Measurements from ENCODE around the gene ENTPD1. TPM values are rescaled to one million over a fixed set of nuclear protein-coding genes. Genes with fewer than 3 reads are reported as not detected.

The ENTPD1 gene
- total and polyA plus RNA-seq, 10 of the 15 experiments (the other 5 are each of a cell fraction or from before 2014, with no cell fraction given) = 110 to 413 (median 161) TPM

- TF ChIP-seq, protein P1, sequence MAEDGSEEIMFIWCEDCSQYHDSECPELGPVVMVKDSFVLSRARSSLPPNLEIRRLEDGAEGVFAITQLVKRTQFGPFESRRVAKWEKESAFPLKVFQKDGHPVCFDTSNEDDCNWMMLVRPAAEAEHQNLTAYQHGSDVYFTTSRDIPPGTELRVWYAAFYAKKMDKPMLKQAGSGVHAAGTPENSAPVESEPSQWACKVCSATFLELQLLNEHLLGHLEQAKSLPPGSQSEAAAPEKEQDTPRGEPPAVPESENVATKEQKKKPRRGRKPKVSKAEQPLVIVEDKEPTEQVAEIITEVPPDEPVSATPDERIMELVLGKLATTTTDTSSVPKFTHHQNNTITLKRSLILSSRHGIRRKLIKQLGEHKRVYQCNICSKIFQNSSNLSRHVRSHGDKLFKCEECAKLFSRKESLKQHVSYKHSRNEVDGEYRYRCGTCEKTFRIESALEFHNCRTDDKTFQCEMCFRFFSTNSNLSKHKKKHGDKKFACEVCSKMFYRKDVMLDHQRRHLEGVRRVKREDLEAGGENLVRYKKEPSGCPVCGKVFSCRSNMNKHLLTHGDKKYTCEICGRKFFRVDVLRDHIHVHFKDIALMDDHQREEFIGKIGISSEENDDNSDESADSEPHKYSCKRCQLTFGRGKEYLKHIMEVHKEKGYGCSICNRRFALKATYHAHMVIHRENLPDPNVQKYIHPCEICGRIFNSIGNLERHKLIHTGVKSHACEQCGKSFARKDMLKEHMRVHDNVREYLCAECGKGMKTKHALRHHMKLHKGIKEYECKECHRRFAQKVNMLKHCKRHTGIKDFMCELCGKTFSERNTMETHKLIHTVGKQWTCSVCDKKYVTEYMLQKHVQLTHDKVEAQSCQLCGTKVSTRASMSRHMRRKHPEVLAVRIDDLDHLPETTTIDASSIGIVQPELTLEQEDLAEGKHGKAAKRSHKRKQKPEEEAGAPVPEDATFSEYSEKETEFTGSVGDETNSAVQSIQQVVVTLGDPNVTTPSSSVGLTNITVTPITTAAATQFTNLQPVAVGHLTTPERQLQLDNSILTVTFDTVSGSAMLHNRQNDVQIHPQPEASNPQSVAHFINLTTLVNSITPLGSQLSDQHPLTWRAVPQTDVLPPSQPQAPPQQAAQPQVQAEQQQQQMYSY (CRISPR knock-in tag; IDR thresholded peaks at IDR 0.05) = no peak
- 0 out of 2 replicates have a peak, but pooled peaks have one; percentile 3 for TF ChIP-seq STAT1 (conservative IDR thresholded peaks at IDR 0.05)
- no peak for TF ChIP-seq SREBF2 (IDR thresholded peaks at IDR 0.05; ENCODE audit: low read length)
- TF ChIP-seq HDAC2 (IDR thresholded peaks at IDR 0.05) = no peak
- TF ChIP-seq, protein P2, sequence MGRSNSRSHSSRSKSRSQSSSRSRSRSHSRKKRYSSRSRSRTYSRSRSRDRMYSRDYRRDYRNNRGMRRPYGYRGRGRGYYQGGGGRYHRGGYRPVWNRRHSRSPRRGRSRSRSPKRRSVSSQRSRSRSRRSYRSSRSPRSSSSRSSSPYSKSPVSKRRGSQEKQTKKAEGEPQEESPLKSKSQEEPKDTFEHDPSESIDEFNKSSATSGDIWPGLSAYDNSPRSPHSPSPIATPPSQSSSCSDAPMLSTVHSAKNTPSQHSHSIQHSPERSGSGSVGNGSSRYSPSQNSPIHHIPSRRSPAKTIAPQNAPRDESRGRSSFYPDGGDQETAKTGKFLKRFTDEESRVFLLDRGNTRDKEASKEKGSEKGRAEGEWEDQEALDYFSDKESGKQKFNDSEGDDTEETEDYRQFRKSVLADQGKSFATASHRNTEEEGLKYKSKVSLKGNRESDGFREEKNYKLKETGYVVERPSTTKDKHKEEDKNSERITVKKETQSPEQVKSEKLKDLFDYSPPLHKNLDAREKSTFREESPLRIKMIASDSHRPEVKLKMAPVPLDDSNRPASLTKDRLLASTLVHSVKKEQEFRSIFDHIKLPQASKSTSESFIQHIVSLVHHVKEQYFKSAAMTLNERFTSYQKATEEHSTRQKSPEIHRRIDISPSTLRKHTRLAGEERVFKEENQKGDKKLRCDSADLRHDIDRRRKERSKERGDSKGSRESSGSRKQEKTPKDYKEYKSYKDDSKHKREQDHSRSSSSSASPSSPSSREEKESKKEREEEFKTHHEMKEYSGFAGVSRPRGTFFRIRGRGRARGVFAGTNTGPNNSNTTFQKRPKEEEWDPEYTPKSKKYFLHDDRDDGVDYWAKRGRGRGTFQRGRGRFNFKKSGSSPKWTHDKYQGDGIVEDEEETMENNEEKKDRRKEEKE (IDR thresholded peaks at IDR 0.05) = no peak
- TF ChIP-seq SP1 (IDR thresholded peaks at IDR 0.05; ENCODE audit: low read depth, low read length) = peak; percentile 63
- TF ChIP-seq ZNF207 (IDR thresholded peaks at IDR 0.05; ENCODE audit: borderline replicate concordance) = no peak
- no peak for TF ChIP-seq NFYA (IDR thresholded peaks at IDR 0.05; ENCODE audit: borderline replicate concordance, low read depth, low read length)
- 0 out of 2 replicates have a peak, but pooled peaks have one; percentile 27 for TF ChIP-seq NR2F1 (conservative IDR thresholded peaks at IDR 0.05)
- TF ChIP-seq TARDBP (IDR thresholded peaks at IDR 0.05; ENCODE audit: borderline replicate concordance) = no peak
- TF ChIP-seq, protein P3, sequence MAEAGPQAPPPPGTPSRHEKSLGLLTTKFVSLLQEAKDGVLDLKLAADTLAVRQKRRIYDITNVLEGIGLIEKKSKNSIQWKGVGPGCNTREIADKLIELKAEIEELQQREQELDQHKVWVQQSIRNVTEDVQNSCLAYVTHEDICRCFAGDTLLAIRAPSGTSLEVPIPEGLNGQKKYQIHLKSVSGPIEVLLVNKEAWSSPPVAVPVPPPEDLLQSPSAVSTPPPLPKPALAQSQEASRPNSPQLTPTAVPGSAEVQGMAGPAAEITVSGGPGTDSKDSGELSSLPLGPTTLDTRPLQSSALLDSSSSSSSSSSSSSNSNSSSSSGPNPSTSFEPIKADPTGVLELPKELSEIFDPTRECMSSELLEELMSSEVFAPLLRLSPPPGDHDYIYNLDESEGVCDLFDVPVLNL (IDR thresholded peaks at IDR 0.05; ENCODE audit: low read depth, low read length) = no peak
- no peak for TF ChIP-seq SUPT20H (IDR thresholded peaks at IDR 0.05; ENCODE audit: borderline replicate concordance, control insufficient read depth, low read depth, low read length)
- TF ChIP-seq JUND (IDR thresholded peaks at IDR 0.05; ENCODE audit: low read depth, low read length) = peak; percentile 71; the same call in 1 of the 2 replicates
- TF ChIP-seq, protein P4, sequence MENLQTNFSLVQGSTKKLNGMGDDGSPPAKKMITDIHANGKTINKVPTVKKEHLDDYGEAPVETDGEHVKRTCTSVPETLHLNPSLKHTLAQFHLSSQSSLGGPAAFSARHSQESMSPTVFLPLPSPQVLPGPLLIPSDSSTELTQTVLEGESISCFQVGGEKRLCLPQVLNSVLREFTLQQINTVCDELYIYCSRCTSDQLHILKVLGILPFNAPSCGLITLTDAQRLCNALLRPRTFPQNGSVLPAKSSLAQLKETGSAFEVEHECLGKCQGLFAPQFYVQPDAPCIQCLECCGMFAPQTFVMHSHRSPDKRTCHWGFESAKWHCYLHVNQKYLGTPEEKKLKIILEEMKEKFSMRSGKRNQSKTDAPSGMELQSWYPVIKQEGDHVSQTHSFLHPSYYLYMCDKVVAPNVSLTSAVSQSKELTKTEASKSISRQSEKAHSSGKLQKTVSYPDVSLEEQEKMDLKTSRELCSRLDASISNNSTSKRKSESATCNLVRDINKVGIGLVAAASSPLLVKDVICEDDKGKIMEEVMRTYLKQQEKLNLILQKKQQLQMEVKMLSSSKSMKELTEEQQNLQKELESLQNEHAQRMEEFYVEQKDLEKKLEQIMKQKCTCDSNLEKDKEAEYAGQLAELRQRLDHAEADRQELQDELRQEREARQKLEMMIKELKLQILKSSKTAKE (IDR thresholded peaks at IDR 0.05; ENCODE audit: low read depth, poor library complexity, severe bottlenecking) = peak; percentile 87
- no peak for TF ChIP-seq KAT2A (conservative IDR thresholded peaks at IDR 0.05; ENCODE audit: control insufficient read depth, low read depth, low read length)
- TF ChIP-seq ATF7 (IDR thresholded peaks at IDR 0.05; ENCODE audit: low read depth) = peak; percentile 81
- TF ChIP-seq MTA3 (IDR thresholded peaks at IDR 0.05; ENCODE audit: borderline replicate concordance, low read length) = no peak; the same call in 1 of the 2 replicates
- no peak for TF ChIP-seq RBBP5 (conservative IDR thresholded peaks at IDR 0.05)
- TF ChIP-seq SUZ12 (IDR thresholded peaks at IDR 0.05; ENCODE audit: unreplicated experiment) = no peak
- no peak for TF ChIP-seq GATAD2B (conservative IDR thresholded peaks at IDR 0.05; ENCODE audit: low read depth)
- TF ChIP-seq EZH2 (IDR thresholded peaks at IDR 0.05; ENCODE audit: borderline replicate concordance, control insufficient read depth, low read depth, low read length) = no peak
Observed at GRCh38 chr10:95783741-95784140, 27.8 kb downstream of the ENTPD1 start (continued).
